GM23338 (cell line): Measurements from ENCODE around the gene TMA7. TPM values are rescaled to one million over a fixed set of nuclear protein-coding genes. Genes with fewer than 3 reads are reported as not detected.
"Not testable (repeated sequence)": the region's sequence is repeated elsewhere in the genome, so short reads cannot be mapped to it uniquely, and the experiment has no call there.

ENCODE experiments used
- ATAC-seq: fragments of 200-7000 bp; cut with Tn5 transposase; 3 replicates; pipeline ENCODE4 v1.9.1; 2020
- DNase-seq: peaks from one replicate; pipeline ENCODE4 v3.0.0-alpha.2; 2015; ENCODE audit warnings: low spot score
- H2AFZ ChIP-seq: fragments of 200-600 bp; sonication (generic); 2 replicates; pipeline ENCODE4 v1.8.0; 2016; ENCODE audit warnings: antibody characterized with exemption, mild to moderate bottlenecking, moderate library complexity
- H3F3A ChIP-seq: fragments of 200-600 bp; sonication (generic); replicated peaks from 2 replicates; pipeline ENCODE4 v1.8.0; 2017; ENCODE audit warnings: antibody characterized with exemption, mixed run types, low read depth
- H3K27ac ChIP-seq: fragments of 200-600 bp; sonication (generic); 2 replicates; pipeline ENCODE4 v1.6.1; 2016; ENCODE audit warnings: low read depth
- H3K27me3 ChIP-seq: fragments of 200-600 bp; sonication (generic); 2 replicates; pipeline ENCODE4 v1.8.0; 2016; ENCODE audit warnings: mild to moderate bottlenecking, mixed run types, moderate library complexity; ENCODE audit not compliant: insufficient read depth
- H3K36me3 ChIP-seq: fragments of 200-600 bp; sonication (generic); 2 replicates; pipeline ENCODE4 v1.8.0; 2016; ENCODE audit warnings: mild to moderate bottlenecking; ENCODE audit not compliant: insufficient read depth
- H3K4me1 ChIP-seq: fragments of 200-600 bp; sonication (generic); 2 replicates; pipeline ENCODE4 v1.8.0; 2016; ENCODE audit warnings: mild to moderate bottlenecking, moderate library complexity; ENCODE audit not compliant: insufficient read depth
- H3K4me2 ChIP-seq: fragments of 200-600 bp; sonication (generic); 2 replicates; pipeline ENCODE4 v1.7.1; 2017; ENCODE audit warnings: mixed run types
- H3K4me3 ChIP-seq: fragments of 200-600 bp; sonication (generic); 2 replicates; pipeline ENCODE4 v1.6.1; 2016; ENCODE audit warnings: mixed run types
- H3K79me2 ChIP-seq: fragments of 200-600 bp; sonication (generic); replicated peaks from 2 replicates; pipeline ENCODE4 v1.8.0; 2017; ENCODE audit warnings: mild to moderate bottlenecking; ENCODE audit not compliant: insufficient read depth
- H3K9me2 ChIP-seq: fragments of 200-600 bp; sonication (generic); 2 replicates; pipeline ENCODE4 v1.8.0; 2017; ENCODE audit not compliant: insufficient read depth
- H4K20me1 ChIP-seq: fragments of 200-600 bp; sonication (generic); replicated peaks from 2 replicates; pipeline ENCODE4 v1.8.0; 2017; ENCODE audit warnings: mild to moderate bottlenecking; ENCODE audit not compliant: insufficient read depth
- H3K27ac Mint-ChIP-seq: 2 replicates; pipeline ENCODE4 v1.8.0; 2020; ENCODE audit warnings: inconsistent platforms, mild to moderate bottlenecking, moderate library complexity, mixed read lengths
- H3K27me3 Mint-ChIP-seq: 3 replicates; pipeline ENCODE4 v1.8.0; 2022; ENCODE audit warnings: low read depth, mild to moderate bottlenecking, moderate library complexity, mixed read lengths, inconsistent platforms; ENCODE audit not compliant: insufficient read depth, poor library complexity
- H3K36me3 Mint-ChIP-seq: 3 replicates; pipeline ENCODE4 v1.8.0; 2021; ENCODE audit warnings: low read depth, mild to moderate bottlenecking, inconsistent platforms, moderate library complexity, mixed read lengths
- H3K4me1 Mint-ChIP-seq: 3 replicates; pipeline ENCODE4 v1.8.0; 2020; ENCODE audit warnings: mild to moderate bottlenecking, inconsistent platforms, mixed read lengths
- H3K4me3 Mint-ChIP-seq: 3 replicates; pipeline ENCODE4 v1.8.0; 2021; ENCODE audit warnings: moderate library complexity, mild to moderate bottlenecking, inconsistent platforms, mixed read lengths
- H3K9me3 Mint-ChIP-seq: 3 replicates; pipeline ENCODE4 v1.8.0; 2020; ENCODE audit warnings: moderate library complexity, mild to moderate bottlenecking, inconsistent platforms, mixed read lengths
- EZH2 ChIP-seq: fragments of 200-600 bp; sonication (generic); IDR thresholded peaks from one replicate; pipeline ENCODE4 v1.8.0; 2017; ENCODE audit warnings: antibody characterized with exemption, mild to moderate bottlenecking, low read depth; ENCODE audit not compliant: unreplicated experiment
- polyA plus RNA-seq: library from polyadenylated mRNA; unstranded; fragments of >200 nt; fragmentation: Nextera tagmentation; extraction: Ambion mirVana; gene quantifications from 2 replicates; pipeline ENCODE4 v1.2.1, GENCODE V29; 2016
- total RNA-seq: library from RNA; depleted of rRNA; stranded (reverse); fragments of >200 nt; shearing (Covaris generic); gene quantifications from 2 replicates; pipeline ENCODE4 v1.2.3, GENCODE V29; 2014
- TF ChIP-seq, protein P1 (sequence below): fragments of 250-450 bp; sonication (Bioruptor Pico); IDR thresholded peaks from 2 replicates; pipeline ENCODE4 v1.5.0; 2020; ENCODE audit warnings: mild to moderate bottlenecking, moderate library complexity
- TF ChIP-seq, protein P2 (sequence below): IDR thresholded peaks from one replicate; pipeline ENCODE4 v1.6.1; 2018; ENCODE audit warnings: antibody characterized with exemption; ENCODE audit not compliant: unreplicated experiment

Gene TMA7
- total and polyA plus RNA-seq, 2 experiments from 2014 or later, result 419 to 2,089 TPM

DNA sequence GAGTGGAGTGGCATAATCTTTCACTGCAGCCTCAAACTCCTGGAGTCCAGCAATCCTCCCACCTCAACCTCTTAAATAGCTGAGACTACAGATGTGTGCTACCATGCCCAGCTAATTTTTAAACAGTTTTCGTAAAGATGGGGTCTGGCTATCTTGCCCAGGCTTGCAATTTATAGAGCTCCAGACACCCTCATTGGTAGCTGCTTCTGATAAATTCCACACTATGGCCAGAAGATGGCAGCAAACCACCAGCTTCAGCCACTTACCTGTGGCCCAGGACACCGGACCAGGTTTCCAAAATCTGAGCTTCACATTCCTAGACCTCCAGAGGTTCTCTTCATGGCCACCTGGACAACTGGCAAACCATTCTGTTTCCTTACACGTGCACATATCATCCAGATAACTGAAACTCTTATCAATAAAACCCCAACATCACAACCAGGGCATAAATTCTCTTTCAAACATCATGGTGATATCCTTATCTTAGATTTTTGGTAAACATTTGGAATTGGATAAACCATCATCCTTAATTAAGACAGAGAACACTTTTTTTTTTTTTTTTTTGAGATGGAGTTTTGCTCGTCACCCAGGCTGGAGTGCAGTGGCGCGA is 39.1 kb upstream of the TMA7 start (continued):
- TF ChIP-seq, protein P1, sequence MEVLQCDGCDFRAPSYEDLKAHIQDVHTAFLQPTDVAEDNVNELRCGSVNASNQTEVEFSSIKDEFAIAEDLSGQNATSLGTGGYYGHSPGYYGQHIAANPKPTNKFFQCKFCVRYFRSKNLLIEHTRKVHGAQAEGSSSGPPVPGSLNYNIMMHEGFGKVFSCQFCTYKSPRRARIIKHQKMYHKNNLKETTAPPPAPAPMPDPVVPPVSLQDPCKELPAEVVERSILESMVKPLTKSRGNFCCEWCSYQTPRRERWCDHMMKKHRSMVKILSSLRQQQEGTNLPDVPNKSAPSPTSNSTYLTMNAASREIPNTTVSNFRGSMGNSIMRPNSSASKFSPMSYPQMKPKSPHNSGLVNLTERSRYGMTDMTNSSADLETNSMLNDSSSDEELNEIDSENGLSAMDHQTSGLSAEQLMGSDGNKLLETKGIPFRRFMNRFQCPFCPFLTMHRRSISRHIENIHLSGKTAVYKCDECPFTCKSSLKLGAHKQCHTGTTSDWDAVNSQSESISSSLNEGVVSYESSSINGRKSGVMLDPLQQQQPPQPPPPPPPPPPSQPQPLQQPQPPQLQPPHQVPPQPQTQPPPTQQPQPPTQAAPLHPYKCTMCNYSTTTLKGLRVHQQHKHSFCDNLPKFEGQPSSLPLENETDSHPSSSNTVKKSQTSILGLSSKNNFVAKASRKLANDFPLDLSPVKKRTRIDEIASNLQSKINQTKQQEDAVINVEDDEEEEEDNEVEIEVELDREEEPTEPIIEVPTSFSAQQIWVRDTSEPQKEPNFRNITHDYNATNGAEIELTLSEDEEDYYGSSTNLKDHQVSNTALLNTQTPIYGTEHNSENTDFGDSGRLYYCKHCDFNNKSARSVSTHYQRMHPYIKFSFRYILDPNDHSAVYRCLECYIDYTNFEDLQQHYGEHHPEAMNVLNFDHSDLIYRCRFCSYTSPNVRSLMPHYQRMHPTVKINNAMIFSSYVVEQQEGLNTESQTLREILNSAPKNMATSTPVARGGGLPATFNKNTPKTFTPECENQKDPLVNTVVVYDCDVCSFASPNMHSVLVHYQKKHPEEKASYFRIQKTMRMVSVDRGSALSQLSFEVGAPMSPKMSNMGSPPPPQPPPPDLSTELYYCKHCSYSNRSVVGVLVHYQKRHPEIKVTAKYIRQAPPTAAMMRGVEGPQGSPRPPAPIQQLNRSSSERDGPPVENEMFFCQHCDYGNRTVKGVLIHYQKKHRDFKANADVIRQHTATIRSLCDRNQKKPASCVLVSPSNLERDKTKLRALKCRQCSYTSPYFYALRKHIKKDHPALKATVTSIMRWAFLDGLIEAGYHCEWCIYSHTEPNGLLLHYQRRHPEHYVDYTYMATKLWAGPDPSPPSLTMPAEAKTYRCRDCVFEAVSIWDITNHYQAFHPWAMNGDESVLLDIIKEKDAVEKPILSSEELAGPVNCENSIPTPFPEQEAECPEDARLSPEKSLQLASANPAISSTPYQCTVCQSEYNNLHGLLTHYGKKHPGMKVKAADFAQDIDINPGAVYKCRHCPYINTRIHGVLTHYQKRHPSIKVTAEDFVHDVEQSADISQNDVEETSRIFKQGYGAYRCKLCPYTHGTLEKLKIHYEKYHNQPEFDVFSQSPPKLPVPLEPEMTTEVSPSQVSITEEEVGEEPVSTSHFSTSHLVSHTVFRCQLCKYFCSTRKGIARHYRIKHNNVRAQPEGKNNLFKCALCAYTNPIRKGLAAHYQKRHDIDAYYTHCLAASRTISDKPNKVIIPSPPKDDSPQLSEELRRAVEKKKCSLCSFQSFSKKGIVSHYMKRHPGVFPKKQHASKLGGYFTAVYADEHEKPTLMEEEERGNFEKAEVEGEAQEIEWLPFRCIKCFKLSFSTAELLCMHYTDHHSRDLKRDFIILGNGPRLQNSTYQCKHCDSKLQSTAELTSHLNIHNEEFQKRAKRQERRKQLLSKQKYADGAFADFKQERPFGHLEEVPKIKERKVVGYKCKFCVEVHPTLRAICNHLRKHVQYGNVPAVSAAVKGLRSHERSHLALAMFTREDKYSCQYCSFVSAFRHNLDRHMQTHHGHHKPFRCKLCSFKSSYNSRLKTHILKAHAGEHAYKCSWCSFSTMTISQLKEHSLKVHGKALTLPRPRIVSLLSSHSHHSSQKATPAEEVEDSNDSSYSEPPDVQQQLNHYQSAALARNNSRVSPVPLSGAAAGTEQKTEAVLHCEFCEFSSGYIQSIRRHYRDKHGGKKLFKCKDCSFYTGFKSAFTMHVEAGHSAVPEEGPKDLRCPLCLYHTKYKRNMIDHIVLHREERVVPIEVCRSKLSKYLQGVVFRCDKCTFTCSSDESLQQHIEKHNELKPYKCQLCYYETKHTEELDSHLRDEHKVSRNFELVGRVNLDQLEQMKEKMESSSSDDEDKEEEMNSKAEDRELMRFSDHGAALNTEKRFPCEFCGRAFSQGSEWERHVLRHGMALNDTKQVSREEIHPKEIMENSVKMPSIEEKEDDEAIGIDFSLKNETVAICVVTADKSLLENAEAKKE, result peak; percentile 38; the same call in 1 of the 2 replicates
- no peak for TF ChIP-seq EZH2
- TF ChIP-seq, protein P2, sequence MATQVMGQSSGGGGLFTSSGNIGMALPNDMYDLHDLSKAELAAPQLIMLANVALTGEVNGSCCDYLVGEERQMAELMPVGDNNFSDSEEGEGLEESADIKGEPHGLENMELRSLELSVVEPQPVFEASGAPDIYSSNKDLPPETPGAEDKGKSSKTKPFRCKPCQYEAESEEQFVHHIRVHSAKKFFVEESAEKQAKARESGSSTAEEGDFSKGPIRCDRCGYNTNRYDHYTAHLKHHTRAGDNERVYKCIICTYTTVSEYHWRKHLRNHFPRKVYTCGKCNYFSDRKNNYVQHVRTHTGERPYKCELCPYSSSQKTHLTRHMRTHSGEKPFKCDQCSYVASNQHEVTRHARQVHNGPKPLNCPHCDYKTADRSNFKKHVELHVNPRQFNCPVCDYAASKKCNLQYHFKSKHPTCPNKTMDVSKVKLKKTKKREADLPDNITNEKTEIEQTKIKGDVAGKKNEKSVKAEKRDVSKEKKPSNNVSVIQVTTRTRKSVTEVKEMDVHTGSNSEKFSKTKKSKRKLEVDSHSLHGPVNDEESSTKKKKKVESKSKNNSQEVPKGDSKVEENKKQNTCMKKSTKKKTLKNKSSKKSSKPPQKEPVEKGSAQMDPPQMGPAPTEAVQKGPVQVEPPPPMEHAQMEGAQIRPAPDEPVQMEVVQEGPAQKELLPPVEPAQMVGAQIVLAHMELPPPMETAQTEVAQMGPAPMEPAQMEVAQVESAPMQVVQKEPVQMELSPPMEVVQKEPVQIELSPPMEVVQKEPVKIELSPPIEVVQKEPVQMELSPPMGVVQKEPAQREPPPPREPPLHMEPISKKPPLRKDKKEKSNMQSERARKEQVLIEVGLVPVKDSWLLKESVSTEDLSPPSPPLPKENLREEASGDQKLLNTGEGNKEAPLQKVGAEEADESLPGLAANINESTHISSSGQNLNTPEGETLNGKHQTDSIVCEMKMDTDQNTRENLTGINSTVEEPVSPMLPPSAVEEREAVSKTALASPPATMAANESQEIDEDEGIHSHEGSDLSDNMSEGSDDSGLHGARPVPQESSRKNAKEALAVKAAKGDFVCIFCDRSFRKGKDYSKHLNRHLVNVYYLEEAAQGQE, result no peak

DNA sequence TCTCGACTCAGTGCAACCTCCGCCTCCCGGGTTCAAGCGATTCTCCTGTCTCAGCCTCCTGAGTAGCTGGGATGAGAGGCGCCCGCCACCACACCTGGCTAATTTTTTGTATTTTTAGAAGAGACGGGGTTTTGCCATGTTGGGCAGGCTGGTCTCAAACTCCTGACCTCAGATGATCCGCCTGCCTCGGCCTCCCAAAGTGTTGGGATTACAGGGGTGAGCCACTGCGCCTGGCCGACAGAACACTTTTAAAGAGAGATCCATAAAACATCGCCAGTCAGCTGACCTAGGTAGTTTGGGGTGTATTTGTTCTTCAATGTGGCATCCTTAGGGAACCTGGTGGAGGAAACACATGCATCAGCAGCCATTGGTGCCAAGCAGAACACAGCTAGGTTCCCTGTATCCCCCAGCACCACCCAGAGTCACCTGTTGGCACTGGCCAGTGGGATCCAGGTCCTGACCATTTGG is 38.6 kb upstream of the TMA7 start:
- H3K4me1 ChIP-seq, H3K27ac Mint-ChIP-seq, H3K9me3 Mint-ChIP-seq, H3F3A ChIP-seq, H3K9me2 ChIP-seq, H3K4me3 ChIP-seq, H3K27me3 ChIP-seq, H3K27me3 Mint-ChIP-seq, H3K4me3 Mint-ChIP-seq, H3K27ac ChIP-seq, ATAC-seq, H3K79me2 ChIP-seq, H3K36me3 ChIP-seq, H3K4me2 ChIP-seq, DNase-seq, H2AFZ ChIP-seq, H4K20me1 ChIP-seq: not testable (repeated sequence)
- H3K4me1 Mint-ChIP-seq, result peaks cover 11% of the 10 kb centered on the region
- H3K36me3 Mint-ChIP-seq, result peaks cover 60% of the 10 kb centered on the region
